Uterus (tissue), 2 donors: ENCODE results near the gene CDC16.

ENCODE experiments used
- POLR2A ChIP-seq, 2 donors: fragments of 450-650 bp; IDR thresholded peaks; one replicate each; pipeline ENCODE4 v1.6.1; 2016; ENCODE audit warnings: antibody characterized with exemption in 2 of 2, mild to moderate bottlenecking in 1 of 2, moderate library complexity in 1 of 2
- TF ChIP-seq, protein P1 (sequence below), 4 experiments: fragments of 200-600 bp in 2 of 4; fragments of 450-650 bp in 2 of 4; sonication (generic) in 2 of 4; IDR thresholded peaks; one replicate each; pipeline ENCODE4 v1.5.1; 2016 to 2019; ENCODE audit warnings: antibody characterized with exemption in 4 of 4, mild to moderate bottlenecking in 2 of 4, moderate library complexity in 1 of 4

- TF ChIP-seq, protein P1, sequence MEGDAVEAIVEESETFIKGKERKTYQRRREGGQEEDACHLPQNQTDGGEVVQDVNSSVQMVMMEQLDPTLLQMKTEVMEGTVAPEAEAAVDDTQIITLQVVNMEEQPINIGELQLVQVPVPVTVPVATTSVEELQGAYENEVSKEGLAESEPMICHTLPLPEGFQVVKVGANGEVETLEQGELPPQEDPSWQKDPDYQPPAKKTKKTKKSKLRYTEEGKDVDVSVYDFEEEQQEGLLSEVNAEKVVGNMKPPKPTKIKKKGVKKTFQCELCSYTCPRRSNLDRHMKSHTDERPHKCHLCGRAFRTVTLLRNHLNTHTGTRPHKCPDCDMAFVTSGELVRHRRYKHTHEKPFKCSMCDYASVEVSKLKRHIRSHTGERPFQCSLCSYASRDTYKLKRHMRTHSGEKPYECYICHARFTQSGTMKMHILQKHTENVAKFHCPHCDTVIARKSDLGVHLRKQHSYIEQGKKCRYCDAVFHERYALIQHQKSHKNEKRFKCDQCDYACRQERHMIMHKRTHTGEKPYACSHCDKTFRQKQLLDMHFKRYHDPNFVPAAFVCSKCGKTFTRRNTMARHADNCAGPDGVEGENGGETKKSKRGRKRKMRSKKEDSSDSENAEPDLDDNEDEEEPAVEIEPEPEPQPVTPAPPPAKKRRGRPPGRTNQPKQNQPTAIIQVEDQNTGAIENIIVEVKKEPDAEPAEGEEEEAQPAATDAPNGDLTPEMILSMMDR (IDR thresholded peaks at IDR 0.05), result no peak
- TF ChIP-seq POLR2A (IDR thresholded peaks at IDR 0.05), result no peak
Observed at GRCh38 chr13:114244637-114245036, 9.9 kb downstream of the CDC16 start.
